T-cell (primary cell): ENCODE results near the gene LIMK2. TPM values are rescaled to one million over a fixed set of nuclear protein-coding genes. Genes with fewer than 3 reads are reported as not detected.
A peak's percentile ranks its signal among the peaks of the same experiment; 100 is the strongest.

Experiments
- ATAC-seq, 4 experiments: fragments of 200-7000 bp in 3 of 4; fragments of 150-1000 bp in 1 of 4; cut with Tn5 transposase; replicated peaks in 1 of 4; 1 replicate in 3 of 4; 2 replicates in 1 of 4; pipeline ENCODE4 v1.10.0; 2021; ENCODE audit warnings: moderate library complexity in 3 of 4, mild to moderate bottlenecking in 2 of 4, moderate number of reproducible peaks in 1 of 4
- CTCF ChIA-PET, 2 donors: fragments of 300-600 bp; sonication (Branson Sonifier 250); formaldehyde crosslinking; loops; one replicate each; lab custom pipeline; 2022; ENCODE audit warnings: antibody characterized with exemption in 2 of 2; lab: Charles Lee
- POLR2A ChIA-PET, 2 donors: fragments of 300-600 bp; sonication (Branson Sonifier 250); formaldehyde crosslinking; loops; one replicate each; lab custom pipeline; 2022; ENCODE audit warnings: antibody characterized with exemption in 2 of 2; lab: Charles Lee
- DNase-seq, 35 experiments: peaks; one replicate each; pipeline versions ENCODE4 v3.0.0 to v3.0.0-alpha.2; 2013 to 2023
- H3K27ac ChIP-seq: one replicate; pipeline ENCODE4 v1.5.1; 2013; ENCODE audit warnings: low read length
- H3K27me3 ChIP-seq, 2 experiments: replicated peaks in 1 of 2; 1 replicate in 1 of 2; 2 replicates in 1 of 2; pipeline versions ENCODE4 v1.6.1 to v1.7.0; 2013; ENCODE audit warnings: low read length in 1 of 2, mixed read lengths in 1 of 2; ENCODE audit not compliant: control insufficient read depth in 2 of 2, insufficient read depth in 2 of 2; ENCODE audit errors: extremely low read depth in 1 of 2
- H3K36me3 ChIP-seq, 2 donors: 1 replicate in 1 of 2; 2 replicates in 1 of 2; pipeline versions ENCODE4 v1.6.1 to v1.7.0; 2013; ENCODE audit warnings: low read length in 1 of 2; ENCODE audit not compliant: control insufficient read depth in 2 of 2, insufficient read depth in 1 of 2; ENCODE audit errors: extremely low read depth in 1 of 2
- H3K4me1 ChIP-seq, 2 experiments: 1 replicate in 1 of 2; 2 replicates in 1 of 2; pipeline versions ENCODE4 v1.6.1 to v1.7.0; 2013; ENCODE audit warnings: low read length in 2 of 2, mixed read lengths in 1 of 2; ENCODE audit not compliant: insufficient read depth in 2 of 2, control insufficient read depth in 1 of 2; ENCODE audit errors: extremely low read depth in 1 of 2
- H3K4me3 ChIP-seq, 2 donors: 1 replicate in 1 of 2; 2 replicates in 1 of 2; pipeline versions ENCODE4 v1.5.1 to v1.7.0; 2013; ENCODE audit warnings: mild to moderate bottlenecking in 2 of 2, low read length in 1 of 2, moderate library complexity in 1 of 2; ENCODE audit not compliant: control insufficient read depth in 1 of 2; ENCODE audit errors: extremely low read depth in 1 of 2
- H3K9me3 ChIP-seq: 2 replicates; pipeline ENCODE4 v1.7.0; 2013
- H3K27ac Mint-ChIP-seq, 2 donors: one replicate each; pipeline ENCODE4 v1.8.0; 2020 to 2021; ENCODE audit warnings: mild to moderate bottlenecking in 2 of 2, mixed read lengths in 2 of 2
- H3K27me3 Mint-ChIP-seq, 2 donors: one replicate each; pipeline ENCODE4 v1.8.0; 2021 to 2022; ENCODE audit warnings: mixed read lengths in 2 of 2
- H3K36me3 Mint-ChIP-seq: one replicate; pipeline ENCODE4 v1.8.0; 2021; ENCODE audit warnings: mixed read lengths
- H3K4me1 Mint-ChIP-seq, 3 donors: one replicate each; pipeline ENCODE4 v1.8.0; 2020 to 2022; ENCODE audit warnings: mixed read lengths in 3 of 3, mild to moderate bottlenecking in 1 of 3
- H3K4me3 Mint-ChIP-seq, 3 donors: one replicate each; pipeline ENCODE4 v1.8.0; 2020 to 2022; ENCODE audit warnings: mild to moderate bottlenecking in 3 of 3, mixed read lengths in 3 of 3, moderate library complexity in 3 of 3
- H3K9me3 Mint-ChIP-seq, 3 donors: one replicate each; pipeline ENCODE4 v1.8.0; 2020 to 2022; ENCODE audit warnings: mixed read lengths in 3 of 3
- WGBS: methylation state at CpG from one replicate; pipeline ENCODE4 v1.1.5; 2013; ENCODE audit warnings: missing lambda C conversion rate; ENCODE audit not compliant: insufficient coverage; 5-methylcytosine and 5-hydroxymethylcytosine counted together
- total RNA-seq, 35 experiments: library from RNA in 6 of 35; stranded (reverse) in 6 of 35; fragments of 120-200 nt in 1 of 35; gene quantifications; one replicate each; pipeline versions ENCODE4 v1.2.1 to v1.2.4 and lab custom pipeline; 2013 to 2026

The LIMK2 gene
- total RNA-seq, 5 donors from 2014 or later (not counting 1 experiment from before 2014, with no cell fraction given), result 21.5 to 31.5 (median 29.7) TPM

GRCh38 chr22:31290494-31291471, 78.7 kb downstream of the LIMK2 start:
- peak overlapping the region; percentile 58 to 69 for H3K4me3 ChIP-seq
- no peaks in the 10 kb centered on the region for H3K27me3 Mint-ChIP-seq

GRCh38 chr22:31291481-31292235, 79.6 kb downstream of the LIMK2 start:
- Histone ChIP-seq H3K9me3 (no peaks in the 10 kb centered on the region), H3K4me3 (peak overlapping the region; percentile 69 to 88), H3K27me3 (no peaks in the 10 kb centered on the region), H3K36me3 (peaks cover 0 to 27% of the 10 kb centered on the region in 2 donors), H3K27ac (peak overlapping the region; percentile 98), H3K4me1 (peaks cover 45 to 57% of the 10 kb centered on the region in 2 experiments)
- 6% methylated on average over 12 of the region's 20 CpGs for WGBS
- ATAC-seq (no peak), DNase-seq (peak in 9 of 35 experiments; percentile 20 to 58 (median 42))
- ChIA-PET CTCF (interaction anchor here (0.8 to 2.6 kb wide), 9 partner anchors 13 to 323 kb away, joined by 3 to 21 read pairs (median 4); partner anchors contain the start of genes MORC2 (in 1 of the 2), PATZ1 (in 1 of the 2) and TUG1 (in 1 of the 2)), POLR2A (interaction anchor here (0.6 to 5.4 kb wide), 12 partner anchors 9 to 73 kb away, joined by 3 to 65 read pairs (median 8); partner anchors contain the start of gene PATZ1 (in 1 of the 2))
- Mint-ChIP-seq H3K9me3 (no peaks in the 10 kb centered on the region), H3K4me3 (peak overlapping the region; percentile 93 to 98 (median 97)), H3K27me3 (no peaks in the 10 kb centered on the region), H3K36me3 (peaks cover 41% of the 10 kb centered on the region), H3K27ac (peak overlapping the region; percentile 98 to 100), H3K4me1 (peaks cover 63 to 79% (median 72%) of the 10 kb centered on the region in 3 donors)

More at GRCh38 chr22:31290494-31291471, 78.7 kb downstream of the LIMK2 start:
- CTCF ChIA-PET, result interaction anchor here in 1 of 2 donors (0.5 to 2.6 kb wide), 11 partner anchors 11 to 867 kb away, joined by 3 to 21 read pairs (median 5); partner anchors contain the start of genes PATZ1 and RNF185
- Histone ChIP-seq H3K36me3 (peaks cover 0 to 34% of the 10 kb centered on the region in 2 donors), H3K27me3 (no peaks in the 10 kb centered on the region), H3K9me3 (no peaks in the 10 kb centered on the region), H3K4me1 (peaks cover 46 to 66% of the 10 kb centered on the region in 2 experiments), H3K27ac (peak overlapping the region; percentile 98)
- Mint-ChIP-seq H3K9me3 (no peaks in the 10 kb centered on the region), H3K4me3 (peak overlapping the region; percentile 93 to 98 (median 97)), H3K4me1 (peaks cover 63 to 79% (median 71%) of the 10 kb centered on the region in 3 donors), H3K27ac (peak overlapping the region; percentile 99 to 100), H3K36me3 (peaks cover 48% of the 10 kb centered on the region)
- ATAC-seq (peak; percentile 74 to 79 (median 76)), DNase-seq (peak; percentile 90 to 98 (median 96))
- WGBS, result under 1% methylated on average over 87 of the region's 95 CpGs
- POLR2A ChIA-PET, result interaction anchor here (0.5 to 5.4 kb wide), 20 partner anchors 9 to 284 kb away, joined by 3 to 65 read pairs (median 5); partner anchors contain the start of genes DRG1 (in 1 of the 2), PATZ1 (in 1 of the 2) and RNF185 (in 1 of the 2)

- Mint-ChIP-seq H3K4me3 (peak within 1 kb of the TSS; percentile 93 to 98 (median 97)), H3K36me3 (peaks cover 40% of the 10 kb centered on the region), H3K4me1 (peaks cover 65 to 78% (median 71%) of the 10 kb centered on the region in 3 donors), H3K27ac (peak within 1 kb of the TSS; percentile 98 to 100), H3K27me3 (no peaks in the 10 kb centered on the region), H3K9me3 (no peaks in the 10 kb centered on the region)
- peaks cover 43 to 52% of the 10 kb centered on the region in 2 experiments for H3K4me1 ChIP-seq
- H3K27me3 ChIP-seq, result no peaks in the 10 kb centered on the region
- peak; percentile 51 to 59 (median 56) for ATAC-seq
- DNase-seq, result peak; percentile 78 to 94 (median 89)
- H3K27ac ChIP-seq, result peak within 1 kb of the TSS; percentile 98
- H3K4me3 ChIP-seq, result peak within 1 kb of the TSS; percentile 69 to 88
- ChIA-PET CTCF (interaction anchor here (0.7 to 2.6 kb wide), 10 partner anchors 13 to 702 kb away, joined by 3 to 21 read pairs (median 3); partner anchors contain the start of genes LIMK2 (in 1 of the 2), MORC2 (in 1 of the 2) and TUG1 (in 1 of the 2)), POLR2A (interaction anchor here (0.6 to 5.4 kb wide), 21 partner anchors 8 to 966 kb away, joined by 3 to 65 read pairs (median 5); partner anchors contain the start of genes PATZ1 (in 1 of the 2) and TBC1D10A (in 1 of the 2))
- peaks cover 0 to 26% of the 10 kb centered on the region in 2 donors for H3K36me3 ChIP-seq
- no peaks in the 10 kb centered on the region for H3K9me3 ChIP-seq
- under 1% methylated on average over 10 of the region's 19 CpGs for WGBS
These were observed 80.3 kb downstream of the LIMK2 start, which contains the start of gene PIK3IP1 for GRCh38 chr22:31292236-31292989. Gene PIK3IP1, minus strand, starts transcription at chr22:31292488. Its CDS starts 144 bp downstream, at chr22:31292344.

GRCh38 chr22:31295360-31295759, 83.3 kb downstream of the LIMK2 start:
- ATAC-seq, result no peak
- Mint-ChIP-seq H3K4me3 (peak overlapping the region; percentile 71 to 73 (median 71)), H3K4me1 (peaks cover 58 to 69% (median 58%) of the 10 kb centered on the region in 3 donors), H3K27me3 (no peaks in the 10 kb centered on the region), H3K9me3 (no peaks in the 10 kb centered on the region), H3K27ac (peak overlapping the region; percentile 86 to 95), H3K36me3 (peaks cover 19% of the 10 kb centered on the region)
- H3K4me3 ChIP-seq, result peak overlapping the region in 1 of 2 donors; percentile 20
- no peak for DNase-seq
- peaks cover 23 to 35% of the 10 kb centered on the region in 2 experiments for H3K4me1 ChIP-seq
- no peaks in the 10 kb centered on the region for H3K27me3 ChIP-seq
- no peaks in the 10 kb centered on the region for H3K9me3 ChIP-seq
- POLR2A ChIA-PET, result interaction anchor here in 1 of 2 donors (0.6 to 1.0 kb wide), 2 partner anchors 11 to 13 kb away, joined by 3 to 4 read pairs; no protein-coding TSS in a partner anchor
- WGBS, result no CpG with 5 or more reads among the region's 3 CpGs
- H3K36me3 ChIP-seq, result no peaks in the 10 kb centered on the region
- peak overlapping the region; percentile 43 for H3K27ac ChIP-seq
- CTCF ChIA-PET, result no interaction called here
